HepG2 (cell line): Measurements from ENCODE around the gene CCDC85C. TPM values are rescaled to one million over a fixed set of nuclear protein-coding genes. Genes with fewer than 3 reads are reported as not detected.

ENCODE experiments used
- ATAC-seq: fragments of 200-7000 bp; cut with Tn5 transposase; 3 replicates; pipeline ENCODE4 v1.9.1; 2020; ENCODE audit warnings: mild to moderate bottlenecking, moderate library complexity
- BruUV-seq: library from RNA; stranded (reverse); fragments of 400-500 nt; replicated peaks from 2 replicates; lab custom pipeline; 2021; lab: Mats Ljungman, UMichigan
- CTCF ChIA-PET: fragments of 300-600 bp; formaldehyde crosslinking; extraction: SDS; loops from one replicate; lab custom pipeline; 2021; ENCODE audit warnings: low total read pairs, inconsistent platforms, low intra/inter-chr PET ratio; lab: Yijun Ruan, JAX
- POLR2A ChIA-PET: fragments of 350-600 bp; sonication (Branson Sonifier 250); formaldehyde crosslinking; loops from one replicate; lab custom pipeline; 2020; ENCODE audit warnings: antibody characterized with exemption, inconsistent platforms; lab: Yijun Ruan, JAX
- DNase-seq: peaks from one replicate; pipeline ENCODE4 v3.0.0-alpha.2; 2015; ENCODE audit warnings: low spot score
- FAIRE-seq: peaks from 3 replicates; lab custom pipeline; 2011; peaks lifted over from hg19 to GRCh38; lab: Jason Lieb, UNC
- H2AFZ ChIP-seq: one replicate; pipeline ENCODE4 v1.6.1; 2011; ENCODE audit warnings: low read length, inconsistent platforms
- H3K27ac ChIP-seq: fragments of 300-600 bp; 3 replicates; pipeline ENCODE4 v1.8.0; 2011; ENCODE audit warnings: mixed run types, mild to moderate bottlenecking, mixed read lengths, low read length, inconsistent platforms; ENCODE audit not compliant: insufficient read depth; ENCODE audit errors: extremely low read length
- H3K27me3 ChIP-seq, 2 experiments: fragments of 200-600 bp in 1 of 2; 2 replicates in 1 of 2; 3 replicates in 1 of 2; pipeline versions ENCODE4 v1.6.0 to v1.8.0; 2011; ENCODE audit warnings: low read length in 2 of 2, mild to moderate bottlenecking in 2 of 2, moderate library complexity in 2 of 2, inconsistent platforms in 1 of 2; ENCODE audit not compliant: insufficient read depth in 2 of 2, control insufficient read depth in 1 of 2
- H3K36me3 ChIP-seq, 2 experiments: fragments of 200-600 bp in 1 of 2; replicated peaks in 1 of 2; 2 replicates in 1 of 2; 3 replicates in 1 of 2; pipeline versions ENCODE4 v1.5.1 to v1.8.0; 2011; ENCODE audit warnings: low read length in 2 of 2, inconsistent platforms in 1 of 2; ENCODE audit not compliant: insufficient read depth in 2 of 2, control insufficient read depth in 1 of 2
- H3K4me1 ChIP-seq: 2 replicates; pipeline ENCODE4 v1.5.1; 2012; ENCODE audit warnings: low read length, inconsistent platforms; ENCODE audit not compliant: insufficient read depth
- H3K4me2 ChIP-seq: 2 replicates; pipeline ENCODE4 v1.6.0; 2011; ENCODE audit warnings: low read depth, low read length, inconsistent platforms
- H3K4me3 ChIP-seq, 3 experiments: fragments of 200-600 bp in 1 of 3; sonication (generic), shearing (Covaris generic) in 1 of 3; replicated peaks in 1 of 3; 2 replicates each; pipeline ENCODE4 v1.5.1; 2011 to 2016; ENCODE audit warnings: low read length in 3 of 3, inconsistent platforms in 2 of 3, low read depth in 2 of 3, mild to moderate bottlenecking in 2 of 3, control low read depth in 1 of 3, mixed read lengths in 1 of 3; ENCODE audit not compliant: insufficient read depth in 1 of 3
- H3K79me2 ChIP-seq: one replicate; pipeline ENCODE4 v1.6.1; 2011; ENCODE audit warnings: low read length, inconsistent platforms; ENCODE audit not compliant: insufficient read depth
- H3K9ac ChIP-seq: 2 replicates; pipeline ENCODE4 v1.6.0; 2011; ENCODE audit warnings: mild to moderate bottlenecking, low read depth, low read length, inconsistent platforms; ENCODE audit not compliant: insufficient read depth
- H3K9me3 ChIP-seq: 2 replicates; pipeline ENCODE4 v1.5.1; 2012; ENCODE audit warnings: mild to moderate bottlenecking, low read length
- H4K20me1 ChIP-seq: 2 replicates; pipeline ENCODE4 v1.6.0; 2011; ENCODE audit warnings: inconsistent platforms, mild to moderate bottlenecking, low read length, moderate library complexity; ENCODE audit not compliant: insufficient read depth
- AGO2 ChIP-seq: fragments of 200-400 bp; formaldehyde crosslinking; optimal IDR thresholded peaks from 2 replicates; pipeline ENCODE3; 2017; ENCODE audit warnings: mild to moderate bottlenecking, low read depth, low read length, moderate library complexity
- E2F2 ChIP-seq: sonication (generic); formaldehyde crosslinking; IDR thresholded peaks from 2 replicates; pipeline ENCODE4 v1.4.0; 2020; ENCODE audit warnings: missing genetic modification reagents, borderline replicate concordance
- HMG20A ChIP-seq: IDR thresholded peaks from 2 replicates; pipeline ENCODE4 v1.6.1; 2016; ENCODE audit warnings: borderline replicate concordance
- HNRNPK ChIP-seq: fragments of 200-400 bp; formaldehyde crosslinking; IDR thresholded peaks from 2 replicates; pipeline ENCODE4 v1.6.1; 2018; ENCODE audit warnings: low read length, low read depth, moderate library complexity, mild to moderate bottlenecking; ENCODE audit not compliant: poor library complexity, severe bottlenecking
- NPAS2 ChIP-seq: sonication (generic); formaldehyde crosslinking; IDR thresholded peaks from 2 replicates; pipeline ENCODE4 v1.8.0; 2022; ENCODE audit warnings: mild to moderate bottlenecking, missing genetic modification reagents, borderline replicate concordance
- PTBP1 ChIP-seq: fragments of 200-400 bp; formaldehyde crosslinking; IDR thresholded peaks from 2 replicates; pipeline ENCODE4 v1.6.1; 2018; ENCODE audit warnings: low read length, low read depth; ENCODE audit not compliant: poor library complexity, severe bottlenecking
- RFX5 ChIP-seq: IDR thresholded peaks from 2 replicates; pipeline ENCODE4 v1.6.1; 2011; ENCODE audit warnings: low read depth, low read length, improper control_type of control experiment
- SNAPC2 ChIP-seq: sonication (generic); formaldehyde crosslinking; IDR thresholded peaks from 2 replicates; pipeline ENCODE4 v1.8.1; 2022; ENCODE audit warnings: mild to moderate bottlenecking, missing genetic modification reagents
- SP1 ChIP-seq, 2 experiments: fragments of 450-650 bp in 1 of 2; sonication (generic) in 1 of 2; formaldehyde crosslinking in 1 of 2; IDR thresholded peaks; 2 replicates each; pipeline versions ENCODE4 v1.4.0 to v1.6.1; 2016 to 2020; ENCODE audit warnings: missing genetic modification reagents in 1 of 2
- ZBTB14 ChIP-seq: sonication (generic); formaldehyde crosslinking; IDR thresholded peaks from 2 replicates; pipeline ENCODE4 v1.4.0; 2020; ENCODE audit warnings: missing genetic modification reagents
- ZBTB38 ChIP-seq: sonication (generic); formaldehyde crosslinking; IDR thresholded peaks from 2 replicates; pipeline ENCODE4 v1.5.1; 2020; ENCODE audit warnings: mild to moderate bottlenecking, missing genetic modification reagents
- ZNF570 ChIP-seq: sonication (generic); formaldehyde crosslinking; IDR thresholded peaks from 2 replicates; pipeline ENCODE4 v1.4.0; 2020; ENCODE audit warnings: mild to moderate bottlenecking, missing genetic modification reagents, borderline replicate concordance
- WGBS: methylation state at CpG from one replicate; pipeline ENCODE4 v1.1.6; 2017; ENCODE audit warnings: low lambda C conversion rate; 5-methylcytosine and 5-hydroxymethylcytosine counted together
- in situ Hi-C: cut with HindIII; loops from 2 replicates; pipeline ENCODE4 v1.10.0; 2017; ENCODE audit warnings: low pct_unique_long_range_greater_than_20kb; ENCODE audit not compliant: extremely low pct_ligation_motif_present
- intact Hi-C: fragments of 100-400 bp; cut with micrococcal nuclease; formaldehyde crosslinking; loops from one replicate; pipeline ENCODE4 v1.10.0; 2022; ENCODE audit not compliant: unreplicated experiment
- polyA plus RNA-seq, 8 experiments: library from polyadenylated mRNA; depleted of rRNA in 3 of 8; stranded (reverse) in 7 of 8; unstranded in 1 of 8; fragments of >200 nt; fragmentation: Illumina TruSeq in 4 of 8; extraction: Trizol in 4 of 8; gene quantifications; 2 replicates each; pipeline versions ENCODE4 v1.2.1 to v1.2.3, GENCODE V29; 2011 to 2016; ENCODE audit warnings: low read depth in 4 of 8, missing spikeins in 1 of 8, mixed read lengths in 1 of 8; ENCODE audit not compliant: insufficient read depth in 1 of 8
- total RNA-seq, 5 experiments: library from RNA; depleted of rRNA; stranded (reverse); fragments of >200 nt; fragmentation: Illumina TruSeq; extraction: Trizol; gene quantifications; 2 replicates each; pipeline ENCODE4 v1.2.3, GENCODE V29; 2016; ENCODE audit warnings: low read depth in 1 of 5

The CCDC85C gene
- total and polyA plus RNA-seq, 2 of the 13 experiments (the other 11 are each of a cell fraction or from before 2014, with no cell fraction given), result 18.8 to 43.8 TPM

- H3K36me3 ChIP-seq, result peaks cover 26 to 94% of the 10 kb centered on the region in 2 experiments; a peak in 4 of 5 replicates
Measured at GRCh38 chr14:99502989-99503421, 101.0 kb downstream of the CCDC85C start.

GRCh38 chr14:99497894-99498293, 106.1 kb downstream of the CCDC85C start:
- intact Hi-C loops, result no loop called here
- FAIRE-seq (no peak), ATAC-seq (no peak), DNase-seq (no peak)
- Histone ChIP-seq H4K20me1 (no peaks in the 10 kb centered on the region), H3K27ac (no peak overlapping the region), H3K4me1 (no peaks in the 10 kb centered on the region), H2AFZ (no peak overlapping the region), H3K27me3 (no peaks in the 10 kb centered on the region), H3K4me2 (no peak overlapping the region), H3K79me2 (peaks cover 9% of the 10 kb centered on the region), H3K36me3 (peaks cover 16 to 87% of the 10 kb centered on the region in 2 experiments), H3K9ac (no peak overlapping the region), H3K9me3 (no peaks in the 10 kb centered on the region), H3K4me3 (no peak overlapping the region)
- no TSS peak for BruUV-seq
- in situ Hi-C loops, result no loop called here
- TF ChIP-seq ZNF570 (CRISPR knock-in tag) (no peak), HNRNPK (no peak), E2F2 (CRISPR knock-in tag) (no peak), RFX5 (no peak), NPAS2 (CRISPR knock-in tag) (no peak), ZBTB38 (CRISPR knock-in tag) (no peak), HMG20A (CRISPR knock-in tag) (no peak), SP1 (IDR thresholded peaks at IDR 0.05) (no peak), SP1 (CRISPR knock-in tag; IDR thresholded peaks at IDR 0.05) (no peak), PTBP1 (no peak)
- CTCF ChIA-PET, result no interaction called here
- POLR2A ChIA-PET, result no interaction called here
- WGBS, result 94% methylated on average over 3 of the region's 3 CpGs

More at GRCh38 chr14:99502989-99503421, 101.0 kb downstream of the CCDC85C start:
- no peak overlapping the region for H3K4me3 ChIP-seq
- H3K27ac ChIP-seq, result no peak overlapping the region
- H2AFZ ChIP-seq, result no peak overlapping the region
- H3K9me3 ChIP-seq, result no peaks in the 10 kb centered on the region
- no peaks in the 10 kb centered on the region for H3K27me3 ChIP-seq
- no peaks in the 10 kb centered on the region for H4K20me1 ChIP-seq
- no peak overlapping the region for H3K4me2 ChIP-seq
- BruUV-seq, result no TSS peak
- WGBS, result 96% methylated on average over 6 of the region's 14 CpGs
- DNase-seq (no peak), FAIRE-seq (no peak)
- in situ Hi-C loops, result no loop called here
- CTCF ChIA-PET, result no interaction called here
- intact Hi-C loops, result no loop called here
- no peaks in the 10 kb centered on the region for H3K79me2 ChIP-seq
- H3K4me1 ChIP-seq, result no peaks in the 10 kb centered on the region
- POLR2A ChIA-PET, result no interaction called here
- TF ChIP-seq ZBTB14 (CRISPR knock-in tag) (no peak), AGO2 (peak; percentile 54), SNAPC2 (no peak)
- TF ChIP-seq, all 625 proteins: peak for 1
- peak; percentile 34; the same call in 2 of the 3 replicates for ATAC-seq
- H3K9ac ChIP-seq, result no peak overlapping the region
